Hepatocyte (in vitro differentiated cells): ENCODE data around the gene ANKRD22. TPM values are rescaled to one million over a fixed set of nuclear protein-coding genes. Genes with fewer than 3 reads are reported as not detected.
A peak's percentile ranks its signal among the peaks of the same experiment; 100 is the strongest.

Experiments used
- DNase-seq: peaks from one replicate; pipeline ENCODE4 v3.0.0-alpha.2; 2016; ENCODE audit warnings: low spot score
- H2AFZ ChIP-seq: fragments of 200-600 bp; sonication (generic); 2 replicates; pipeline ENCODE4 v1.6.0; 2016; ENCODE audit warnings: antibody characterized with exemption, mild to moderate bottlenecking
- H3K27ac ChIP-seq: fragments of 200-600 bp; sonication (generic); 2 replicates; pipeline ENCODE4 v1.5.1; 2016; ENCODE audit warnings: mild to moderate bottlenecking
- H3K27me3 ChIP-seq: fragments of 200-600 bp; sonication (generic); 2 replicates; pipeline ENCODE4 v1.6.1; 2016
- H3K36me3 ChIP-seq: fragments of 200-600 bp; sonication (generic); replicated peaks from 2 replicates; pipeline ENCODE4 v1.5.1; 2016; ENCODE audit warnings: low read depth; ENCODE audit not compliant: insufficient read depth
- H3K4me1 ChIP-seq: fragments of 200-600 bp; sonication (generic); 2 replicates; pipeline ENCODE4 v1.5.1; 2016; ENCODE audit warnings: mild to moderate bottlenecking, moderate library complexity; ENCODE audit not compliant: insufficient read depth
- H3K4me2 ChIP-seq: fragments of 200-600 bp; sonication (generic); 2 replicates; pipeline ENCODE4 v1.6.0; 2016
- H3K4me3 ChIP-seq: fragments of 200-600 bp; sonication (generic); 2 replicates; pipeline ENCODE4 v1.5.1; 2016; ENCODE audit warnings: mild to moderate bottlenecking
- H3K79me2 ChIP-seq: fragments of 200-600 bp; sonication (generic); 2 replicates; pipeline ENCODE4 v1.6.0; 2017; ENCODE audit warnings: mild to moderate bottlenecking
- H3K9me2 ChIP-seq: fragments of 200-600 bp; sonication (generic); replicated peaks from 2 replicates; pipeline ENCODE4 v1.6.0; 2017; ENCODE audit warnings: mild to moderate bottlenecking; ENCODE audit not compliant: insufficient read depth
- H3K9me3 ChIP-seq: fragments of 200-600 bp; sonication (generic); 2 replicates; pipeline ENCODE4 v1.5.1; 2016; ENCODE audit warnings: low read depth, mild to moderate bottlenecking
- H4K20me1 ChIP-seq: fragments of 200-600 bp; sonication (generic); 2 replicates; pipeline ENCODE4 v1.6.0; 2016; ENCODE audit warnings: mild to moderate bottlenecking; ENCODE audit not compliant: insufficient read depth, poor library complexity, severe bottlenecking
- CTCF ChIP-seq: fragments of 200-600 bp; sonication (generic); IDR thresholded peaks from 2 replicates; pipeline ENCODE4 v1.5.1; 2016; ENCODE audit warnings: antibody characterized with exemption, mild to moderate bottlenecking; ENCODE audit not compliant: poor library complexity
- EZH2 ChIP-seq: fragments of 200-600 bp; sonication (generic); IDR thresholded peaks from 2 replicates; pipeline ENCODE4 v1.6.1; 2016; ENCODE audit warnings: antibody characterized with exemption, mild to moderate bottlenecking, borderline replicate concordance
- EZH2phosphoT487 ChIP-seq: fragments of 200-600 bp; sonication (generic); IDR thresholded peaks from one replicate; pipeline ENCODE4 v1.6.1; 2018; ENCODE audit warnings: antibody characterized with exemption, mild to moderate bottlenecking, low read depth, moderate library complexity; ENCODE audit not compliant: unreplicated experiment, severe bottlenecking
- WGBS: methylation state at CpG from one replicate; pipeline ENCODE4 v1.1.6; 2016; ENCODE audit warnings: low lambda C conversion rate; ENCODE audit errors: missing lambda C conversion rate; 5-methylcytosine and 5-hydroxymethylcytosine counted together
- polyA plus RNA-seq: library from polyadenylated mRNA; unstranded; fragments of >200 nt; fragmentation: Nextera tagmentation; extraction: Ambion mirVana; gene quantifications from 2 replicates; pipeline ENCODE4 v1.2.1, GENCODE V29; 2016
- total RNA-seq: library from RNA; depleted of rRNA; stranded (reverse); fragments of >200 nt; gene quantifications from 2 replicates; pipeline ENCODE4 v1.2.3, GENCODE V29; 2014

Gene ANKRD22
- total and polyA plus RNA-seq, 2 experiments from 2014 or later, result 2.1 to 2.7 TPM

GRCh38 chr10:88792661-88793060 lies 59.0 kb downstream of the ANKRD22 start:
- TF ChIP-seq EZH2phosphoT487 (no peak), CTCF (no peak), EZH2 (no peak)
- H3K9me2 ChIP-seq, result no peaks in the 10 kb centered on the region
- DNase-seq, result peak; percentile 16
- 84% methylated on average over 4 of the region's 4 CpGs for WGBS
- peaks cover 2% of the 10 kb centered on the region for H3K4me1 ChIP-seq
- H4K20me1 ChIP-seq, result no peaks in the 10 kb centered on the region
- H3K27ac ChIP-seq, result no peak overlapping the region
- H3K9me3 ChIP-seq, result no peaks in the 10 kb centered on the region
- no peaks in the 10 kb centered on the region for H3K79me2 ChIP-seq
- no peak overlapping the region for H3K4me2 ChIP-seq
- H2AFZ ChIP-seq, result no peak overlapping the region
- H3K27me3 ChIP-seq, result no peaks in the 10 kb centered on the region
- H3K36me3 ChIP-seq, result no peaks in the 10 kb centered on the region
- H3K4me3 ChIP-seq, result no peak overlapping the region

- H2AFZ ChIP-seq, result no peak overlapping the region
- peak; percentile 24 for DNase-seq
- WGBS, result 52% methylated on average over 2 of the region's 2 CpGs
- no peaks in the 10 kb centered on the region for H3K36me3 ChIP-seq
- H3K9me3 ChIP-seq, result no peaks in the 10 kb centered on the region
- H3K4me3 ChIP-seq, result no peak overlapping the region
- no peaks in the 10 kb centered on the region for H3K79me2 ChIP-seq
- H3K9me2 ChIP-seq, result no peaks in the 10 kb centered on the region
- H3K4me1 ChIP-seq, result no peaks in the 10 kb centered on the region
- TF ChIP-seq EZH2, result no peak
- TF ChIP-seq CTCF, result peak; percentile 38
- H3K27ac ChIP-seq, result no peak overlapping the region
- no peaks in the 10 kb centered on the region for H3K27me3 ChIP-seq
- H3K4me2 ChIP-seq, result no peak overlapping the region
- no peaks in the 10 kb centered on the region for H4K20me1 ChIP-seq
These were observed 59.7 kb downstream of the ANKRD22 start for GRCh38 chr10:88791924-88792323.

GRCh38 chr10:88788924-88789323 lies 62.7 kb downstream of the ANKRD22 start:
- no peak overlapping the region for H3K27ac ChIP-seq
- H3K4me2 ChIP-seq, result no peak overlapping the region
- H3K4me1 ChIP-seq, result no peaks in the 10 kb centered on the region
- no peaks in the 10 kb centered on the region for H3K9me3 ChIP-seq
- no peaks in the 10 kb centered on the region for H3K9me2 ChIP-seq
- H3K4me3 ChIP-seq, result no peak overlapping the region
- H4K20me1 ChIP-seq, result no peaks in the 10 kb centered on the region
- H3K79me2 ChIP-seq, result no peaks in the 10 kb centered on the region
- no peak for TF ChIP-seq EZH2phosphoT487
- TF ChIP-seq EZH2, result no peak
- TF ChIP-seq CTCF, result no peak
- no peaks in the 10 kb centered on the region for H3K27me3 ChIP-seq
- H2AFZ ChIP-seq, result no peak overlapping the region
- DNase-seq, result no peak
- no peaks in the 10 kb centered on the region for H3K36me3 ChIP-seq

DNA sequence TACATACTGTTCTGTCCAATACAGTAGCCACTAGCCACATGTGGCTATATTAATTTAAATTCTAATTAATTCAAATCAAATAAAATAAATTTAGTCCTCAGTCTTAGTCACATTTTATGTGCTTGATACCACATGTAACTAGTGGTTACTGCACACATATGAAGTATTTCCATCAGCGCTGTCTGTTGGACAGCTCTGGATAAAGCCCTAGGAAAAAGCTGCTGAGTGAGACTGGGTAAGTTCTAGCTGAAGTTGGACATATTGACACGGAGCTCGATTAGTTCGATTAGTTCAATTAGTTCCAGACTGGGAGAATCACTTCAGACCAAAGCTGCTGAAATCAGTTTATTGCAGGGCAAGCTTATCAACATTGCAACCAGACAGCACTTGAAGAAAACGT lies 64.2 kb downstream of the ANKRD22 start:
- Histone ChIP-seq H3K36me3 (no peaks in the 10 kb centered on the region), H3K9me3 (no peaks in the 10 kb centered on the region), H3K4me3 (no peak overlapping the region), H3K9me2 (no peaks in the 10 kb centered on the region), H3K4me2 (no peak overlapping the region), H3K79me2 (no peaks in the 10 kb centered on the region), H2AFZ (no peak overlapping the region), H3K27me3 (no peaks in the 10 kb centered on the region), H3K27ac (no peak overlapping the region), H3K4me1 (no peaks in the 10 kb centered on the region), H4K20me1 (no peaks in the 10 kb centered on the region)
- DNase-seq, result no peak
- whole genome bisulfite sequencing, result 77% methylated on average over 5 of the region's 5 CpGs
- TF ChIP-seq CTCF (no peak), EZH2phosphoT487 (no peak), EZH2 (no peak)
